Measurements from ENCODE around the gene BRD4.
"Not testable (repeated sequence)": the region's sequence is repeated elsewhere in the genome, so short reads cannot be mapped to it uniquely, and the experiment has no call there.

Gene BRD4

GRCh38 chr19:15363048-15363447 lies 30.7 kb upstream of the BRD4 start:
- in situ Hi-C loops (cut with MboI; ENCODE audit: low sequenced_read_pairs) = not testable (repeated sequence)

GRCh38 chr19:15360015-15360414 lies 27.7 kb upstream of the BRD4 start:
- in situ Hi-C loops (cut with MboI; ENCODE audit: low sequenced_read_pairs) = not testable (repeated sequence)

GRCh38 chr19:15358918-15359317 lies 26.6 kb upstream of the BRD4 start:
- in situ Hi-C loops (cut with MboI; ENCODE audit: low sequenced_read_pairs) = no loop called here

- in situ Hi-C loops (cut with MboI; ENCODE audit: low sequenced_read_pairs) = no loop called here
These were observed 25.6 kb upstream of the BRD4 start for GRCh38 chr19:15357906-15358305.

GRCh38 chr19:15354566-15355296 lies 22.4 kb upstream of the BRD4 start:
- in situ Hi-C loops (cut with MboI; ENCODE audit: low sequenced_read_pairs) = no loop called here

GRCh38 chr19:15353908-15354307 lies 21.6 kb upstream of the BRD4 start:
- in situ Hi-C loops (cut with MboI; ENCODE audit: low sequenced_read_pairs) = no loop called here

- in situ Hi-C loops (cut with MboI; ENCODE audit: low sequenced_read_pairs) = not testable (repeated sequence)
These were observed 20.2 kb upstream of the BRD4 start for GRCh38 chr19:15352535-15352934.

- in situ Hi-C loops (cut with MboI; ENCODE audit: low sequenced_read_pairs) = not testable (repeated sequence)
These were observed 9.0 kb upstream of the BRD4 start for GRCh38 chr19:15341328-15341727.

- in situ Hi-C loops (cut with MboI; ENCODE audit: low sequenced_read_pairs) = no loop called here
These were observed 7.7 kb upstream of the BRD4 start for GRCh38 chr19:15340086-15340485.

GRCh38 chr19:15337202-15337601 lies 4.9 kb upstream of the BRD4 start:
- in situ Hi-C loops (cut with MboI; ENCODE audit: low sequenced_read_pairs) = no loop called here

GRCh38 chr19:15335992-15336391 lies 3.7 kb upstream of the BRD4 start:
- in situ Hi-C loops (cut with MboI; ENCODE audit: low sequenced_read_pairs) = not testable (repeated sequence)

- in situ Hi-C loops (cut with MboI; ENCODE audit: low sequenced_read_pairs) = no loop called here
These were observed 674 bp downstream of the BRD4 start for GRCh38 chr19:15331419-15332310.

GRCh38 chr19:15330801-15331418 lies 1.4 kb downstream of the BRD4 start:
- in situ Hi-C loops (cut with MboI; ENCODE audit: low sequenced_read_pairs) = no loop called here

GRCh38 chr19:15328312-15328711 lies 4.0 kb downstream of the BRD4 start:
- in situ Hi-C loops (cut with MboI; ENCODE audit: low sequenced_read_pairs) = no loop called here

GRCh38 chr19:15324791-15325519 lies 7.4 kb downstream of the BRD4 start:
- in situ Hi-C loops (cut with MboI; ENCODE audit: low sequenced_read_pairs) = no loop called here

- in situ Hi-C loops (cut with MboI; ENCODE audit: low sequenced_read_pairs) = no loop called here
These were observed 8.7 kb downstream of the BRD4 start for GRCh38 chr19:15323496-15324235.

GRCh38 chr19:15321739-15322138 lies 10.6 kb downstream of the BRD4 start:
- in situ Hi-C loops (cut with MboI; ENCODE audit: low sequenced_read_pairs) = no loop called here

- in situ Hi-C loops (cut with MboI; ENCODE audit: low sequenced_read_pairs) = no loop called here
These were observed 12.2 kb downstream of the BRD4 start for GRCh38 chr19:15320116-15320515.

- in situ Hi-C loops (cut with MboI; ENCODE audit: low sequenced_read_pairs) = no loop called here
These were observed 14.1 kb downstream of the BRD4 start for GRCh38 chr19:15318241-15318691.

- in situ Hi-C loops (cut with MboI; ENCODE audit: low sequenced_read_pairs) = no loop called here
These were observed 14.8 kb downstream of the BRD4 start for GRCh38 chr19:15317392-15318071.
